K562 (cell line): ENCODE data around the gene COPS9. TPM values are rescaled to one million over a fixed set of nuclear protein-coding genes. Genes with fewer than 3 reads are reported as not detected.
A peak's percentile ranks its signal among the peaks of the same experiment; 100 is the strongest.

Experiments used
- AFF1 ChIP-seq, 2 experiments: fragments of 450-650 bp; IDR thresholded peaks; 2 replicates each; pipeline ENCODE4 v1.6.1; 2018; ENCODE audit warnings: mild to moderate bottlenecking in 2 of 2, low read depth in 1 of 2; ENCODE audit not compliant: partially characterized antibody in 2 of 2
- ATF6 ChIP-seq: sonication (generic); formaldehyde crosslinking; IDR thresholded peaks from 2 replicates; pipeline ENCODE4 v1.4.0; 2020; ENCODE audit warnings: mild to moderate bottlenecking, missing genetic modification reagents
- CAMTA2 ChIP-seq: fragments of 250-450 bp; sonication (Bioruptor Pico); conservative IDR thresholded peaks from 2 replicates; pipeline ENCODE4 v1.5.1; 2022
- ETS1 ChIP-seq: conservative IDR thresholded peaks from 2 replicates; pipeline ENCODE4 v1.6.1; 2011; ENCODE audit warnings: low read depth, mild to moderate bottlenecking, low read length; ENCODE audit not compliant: control insufficient read depth
- EWSR1 ChIP-seq: fragments of 450-650 bp; IDR thresholded peaks from 2 replicates; pipeline ENCODE4 v1.6.1; 2018; ENCODE audit warnings: borderline replicate concordance, mild to moderate bottlenecking, low read depth, moderate library complexity; ENCODE audit not compliant: partially characterized antibody
- GATA2 ChIP-seq: sonication (generic); formaldehyde crosslinking; IDR thresholded peaks from 2 replicates; pipeline ENCODE4 v1.4.0; 2020; ENCODE audit warnings: mild to moderate bottlenecking, missing genetic modification reagents
- MEIS2 ChIP-seq: fragments of 450-650 bp; IDR thresholded peaks from 2 replicates; pipeline ENCODE4 v1.6.1; 2014; ENCODE audit warnings: mild to moderate bottlenecking; ENCODE audit not compliant: partially characterized antibody
- MYNN ChIP-seq, 2 experiments: sonication (generic); formaldehyde crosslinking in 1 of 2; IDR thresholded peaks; 2 replicates each; pipeline versions ENCODE4 v1.5.0 to v1.6.1; 2016 to 2020; ENCODE audit warnings: antibody characterized with exemption in 1 of 2, missing genetic modification reagents in 1 of 2
- NFIX ChIP-seq: fragments of 250-450 bp; sonication (Bioruptor Pico); IDR thresholded peaks from 2 replicates; pipeline ENCODE4 v1.4.0; 2020; ENCODE audit warnings: low read depth, mild to moderate bottlenecking, moderate library complexity
- POLR2A ChIP-seq: fragments of 450-650 bp; conservative IDR thresholded peaks from 2 replicates; pipeline ENCODE4 v1.6.1; 2016
- PTTG1 ChIP-seq: fragments of 450-650 bp; IDR thresholded peaks from 2 replicates; pipeline ENCODE4 v1.6.1; 2016; ENCODE audit warnings: low read depth, mild to moderate bottlenecking, missing genetic modification characterization, missing compliant biosample characterization
- PURB ChIP-seq: sonication (generic); formaldehyde crosslinking; IDR thresholded peaks from 2 replicates; pipeline ENCODE4 v1.9.0; 2021; ENCODE audit warnings: low read depth, mild to moderate bottlenecking, missing genetic modification reagents
- PYGO2 ChIP-seq: fragments of 450-650 bp; IDR thresholded peaks from 2 replicates; pipeline ENCODE4 v1.6.1; 2016; ENCODE audit warnings: mild to moderate bottlenecking, missing genetic modification characterization, moderate library complexity, missing compliant biosample characterization
- RBBP5 ChIP-seq: fragments of 200-600 bp; sonication (generic); IDR thresholded peaks from 2 replicates; pipeline ENCODE4 v1.6.1; 2012; ENCODE audit warnings: borderline replicate concordance, mild to moderate bottlenecking, low read length, control low read depth, inconsistent platforms; ENCODE audit not compliant: insufficient read depth, poor library complexity, severe bottlenecking
- ZNF124 ChIP-seq: sonication (generic); formaldehyde crosslinking; IDR thresholded peaks from 2 replicates; pipeline ENCODE4 v1.8.1; 2022; ENCODE audit warnings: missing genetic modification reagents
- ZNF165 ChIP-seq: fragments of 250-450 bp; sonication (Bioruptor Pico); IDR thresholded peaks from 2 replicates; pipeline ENCODE4 v1.4.0; 2020; ENCODE audit warnings: borderline replicate concordance
- ZNF282 ChIP-seq: sonication (generic); formaldehyde crosslinking; IDR thresholded peaks from 2 replicates; pipeline ENCODE4 v1.8.1; 2023; ENCODE audit warnings: missing genetic modification reagents
- ZNF311 ChIP-seq: fragments of 250-450 bp; sonication (Bioruptor Pico); IDR thresholded peaks from 2 replicates; pipeline ENCODE4 v1.4.0; 2020; ENCODE audit warnings: mild to moderate bottlenecking, moderate library complexity
- ZNF431 ChIP-seq: sonication (generic); formaldehyde crosslinking; IDR thresholded peaks from 2 replicates; pipeline ENCODE4 v1.8.0; 2022; ENCODE audit warnings: mild to moderate bottlenecking, missing genetic modification reagents
- ZNF699 ChIP-seq: fragments of 250-450 bp; sonication (Bioruptor Pico); IDR thresholded peaks from 2 replicates; pipeline ENCODE4 v1.8.0; 2021; ENCODE audit warnings: mild to moderate bottlenecking, moderate library complexity; ENCODE audit not compliant: insufficient replicate concordance
- ZNF79 ChIP-seq: fragments of 250-450 bp; sonication (Bioruptor Pico); IDR thresholded peaks from 2 replicates; pipeline ENCODE4 v1.4.0; 2020; ENCODE audit warnings: low read depth, mild to moderate bottlenecking, moderate library complexity
- polyA plus RNA-seq, 8 experiments: library from polyadenylated mRNA; depleted of rRNA in 4 of 8; stranded (reverse) in 5 of 8; unstranded in 3 of 8; fragments of >200 nt; fragmentation: Nextera tagmentation in 2 of 8; fragmentation: Illumina TruSeq in 1 of 8; extraction: Ambion mirVana in 2 of 8; extraction: Trizol in 1 of 8; gene quantifications; 2 replicates each; pipeline versions ENCODE4 v1.2.1 to v1.2.3, GENCODE V29; 2011 to 2014; ENCODE audit warnings: inconsistent platforms in 1 of 8, missing spikeins in 1 of 8
- total RNA-seq, 7 experiments: library from RNA; depleted of rRNA in 6 of 7; stranded (reverse); fragments of >200 nt in 6 of 7; fragmentation: Illumina TruSeq in 2 of 7; extraction: Trizol in 2 of 7; gene quantifications; 2 replicates each; pipeline versions ENCODE4 v1.2.1 to v1.2.3, GENCODE V29; 2011 to 2021; ENCODE audit warnings: low replicate concordance in 1 of 7

The COPS9 gene
- total and polyA plus RNA-seq, 9 of the 15 experiments (the other 6 are each of a cell fraction or from before 2014, with no cell fraction given), result 55.0 to 281 (median 99.9) TPM

GRCh38 chr2:240136013-240136670 is at the start of gene COPS9 (continued):
- 0 out of 2 replicates have a peak, but pooled peaks have one; percentile 65 for TF ChIP-seq ATF6 (CRISPR knock-in tag)
- peak; percentile 72 for TF ChIP-seq RBBP5
- TF ChIP-seq POLR2A, result peak; percentile 72
- no peak for TF ChIP-seq PURB (CRISPR knock-in tag)
- no peak for TF ChIP-seq GATA2 (CRISPR knock-in tag)
- TF ChIP-seq ZNF311 (CRISPR knock-in tag), result no peak
- TF ChIP-seq CAMTA2, result no peak
- TF ChIP-seq PTTG1, result no peak
- no peak for TF ChIP-seq PYGO2 (tag)
- no peak for TF ChIP-seq ZNF79 (CRISPR knock-in tag)
- no peak for TF ChIP-seq MYNN (IDR thresholded peaks at IDR 0.05)
- no peak for TF ChIP-seq MYNN (CRISPR knock-in tag; IDR thresholded peaks at IDR 0.05)
- no peak for TF ChIP-seq ZNF165
- no peak for TF ChIP-seq ZNF124 (CRISPR knock-in tag)
- no peak for TF ChIP-seq NFIX (CRISPR knock-in tag)
- no peak for TF ChIP-seq ZNF431 (CRISPR knock-in tag)
- TF ChIP-seq ETS1, result peak; percentile 60; the same call in 1 of the 2 replicates
- TF ChIP-seq ZNF282, result no peak
- no peak for TF ChIP-seq MEIS2
- no peak for TF ChIP-seq AFF1 (IDR thresholded peaks at IDR 0.05; ENCODE audit: low read depth in 1 of 2, partially characterized antibody in 2 of 2)
- TF ChIP-seq EWSR1, result no peak
- no peak for TF ChIP-seq ZNF699 (CRISPR knock-in tag)
